GM23248 (cell line): Measurements from ENCODE around the gene INPP5A. TPM values are rescaled to one million over a fixed set of nuclear protein-coding genes. Genes with fewer than 3 reads are reported as not detected.

Source experiments
- DNase-seq: peaks from one replicate; pipeline ENCODE4 v3.0.0-alpha.2; 2015
- H2AFZ ChIP-seq: fragments of 200-600 bp; sonication (generic); 2 replicates; pipeline ENCODE4 v1.6.1; 2016; ENCODE audit warnings: antibody characterized with exemption
- H3F3A ChIP-seq: fragments of 200-600 bp; sonication (generic); 2 replicates; pipeline ENCODE4 v1.6.1; 2016; ENCODE audit warnings: mild to moderate bottlenecking, antibody characterized with exemption, mixed run types; ENCODE audit not compliant: insufficient read depth
- H3K27ac ChIP-seq: fragments of 200-600 bp; sonication (generic); 2 replicates; pipeline ENCODE4 v1.5.1; 2016; ENCODE audit warnings: mild to moderate bottlenecking
- H3K27me3 ChIP-seq: fragments of 200-600 bp; sonication (generic); replicated peaks from 2 replicates; pipeline ENCODE4 v1.6.1; 2016; ENCODE audit warnings: mild to moderate bottlenecking; ENCODE audit not compliant: insufficient read depth
- H3K36me3 ChIP-seq: fragments of 200-600 bp; sonication (generic); 2 replicates; pipeline ENCODE4 v1.6.1; 2016; ENCODE audit warnings: low read depth, mild to moderate bottlenecking
- H3K4me1 ChIP-seq: fragments of 200-600 bp; sonication (generic); 2 replicates; pipeline ENCODE4 v1.6.1; 2016; ENCODE audit warnings: mild to moderate bottlenecking; ENCODE audit not compliant: insufficient read depth
- H3K4me2 ChIP-seq: fragments of 200-600 bp; sonication (generic); one replicate; pipeline ENCODE4 v1.6.1; 2016; ENCODE audit warnings: mild to moderate bottlenecking; ENCODE audit not compliant: unreplicated experiment
- H3K4me3 ChIP-seq: fragments of 200-600 bp; sonication (generic); 2 replicates; pipeline ENCODE4 v1.5.1; 2016; ENCODE audit warnings: mild to moderate bottlenecking
- H3K79me2 ChIP-seq: fragments of 200-600 bp; sonication (generic); 2 replicates; pipeline ENCODE4 v1.6.1; 2016; ENCODE audit warnings: mild to moderate bottlenecking; ENCODE audit not compliant: insufficient read depth
- H3K9ac ChIP-seq: fragments of 200-600 bp; sonication (generic); 2 replicates; pipeline ENCODE4 v1.6.1; 2016; ENCODE audit warnings: mild to moderate bottlenecking
- H3K9me2 ChIP-seq: fragments of 200-600 bp; sonication (generic); 2 replicates; pipeline ENCODE4 v1.6.1; 2016; ENCODE audit warnings: mixed run types, mild to moderate bottlenecking, moderate library complexity; ENCODE audit not compliant: insufficient read depth
- H3K9me3 ChIP-seq: fragments of 200-600 bp; sonication (generic); one replicate; pipeline ENCODE4 v1.6.1; 2017; ENCODE audit warnings: low read depth
- H4K20me1 ChIP-seq: fragments of 200-600 bp; sonication (generic); 2 replicates; pipeline ENCODE4 v1.6.0; 2016; ENCODE audit not compliant: insufficient read depth
- EZH2 ChIP-seq: fragments of 200-600 bp; sonication (generic); IDR thresholded peaks from 2 replicates; pipeline ENCODE4 v1.6.1; 2018; ENCODE audit warnings: antibody characterized with exemption, mild to moderate bottlenecking; ENCODE audit not compliant: insufficient read depth, poor library complexity, severe bottlenecking
- EZH2phosphoT487 ChIP-seq: fragments of 200-600 bp; sonication (generic); IDR thresholded peaks from 2 replicates; pipeline ENCODE4 v1.6.1; 2018; ENCODE audit warnings: antibody characterized with exemption, moderate library complexity, mild to moderate bottlenecking, low read depth; ENCODE audit not compliant: insufficient read depth
- WGBS, 2 experiments: methylation state at CpG; one replicate each; pipeline ENCODE4 v1.1.6; 2015 to 2017; ENCODE audit warnings: low lambda C conversion rate in 2 of 2, low coverage in 1 of 2; ENCODE audit errors: missing lambda C conversion rate in 2 of 2; 5-methylcytosine and 5-hydroxymethylcytosine counted together
- in situ Hi-C: fragments of 300-500 bp; cut with MboI; formaldehyde crosslinking; loops from 2 replicates; pipeline ENCODE4 v1.15.0; 2020
- polyA plus RNA-seq: library from polyadenylated mRNA; unstranded; fragments of >200 nt; fragmentation: Nextera tagmentation; extraction: Ambion mirVana; gene quantifications from 2 replicates; pipeline ENCODE4 v1.2.1, GENCODE V29; 2016
- total RNA-seq: library from RNA; depleted of rRNA; stranded (reverse); fragments of >200 nt; shearing (Covaris generic); gene quantifications from 2 replicates; pipeline ENCODE4 v1.2.3, GENCODE V29; 2014

INPP5A gene
- total and polyA plus RNA-seq, 2 experiments from 2014 or later = 2.3 to 35.2 TPM

DNA sequence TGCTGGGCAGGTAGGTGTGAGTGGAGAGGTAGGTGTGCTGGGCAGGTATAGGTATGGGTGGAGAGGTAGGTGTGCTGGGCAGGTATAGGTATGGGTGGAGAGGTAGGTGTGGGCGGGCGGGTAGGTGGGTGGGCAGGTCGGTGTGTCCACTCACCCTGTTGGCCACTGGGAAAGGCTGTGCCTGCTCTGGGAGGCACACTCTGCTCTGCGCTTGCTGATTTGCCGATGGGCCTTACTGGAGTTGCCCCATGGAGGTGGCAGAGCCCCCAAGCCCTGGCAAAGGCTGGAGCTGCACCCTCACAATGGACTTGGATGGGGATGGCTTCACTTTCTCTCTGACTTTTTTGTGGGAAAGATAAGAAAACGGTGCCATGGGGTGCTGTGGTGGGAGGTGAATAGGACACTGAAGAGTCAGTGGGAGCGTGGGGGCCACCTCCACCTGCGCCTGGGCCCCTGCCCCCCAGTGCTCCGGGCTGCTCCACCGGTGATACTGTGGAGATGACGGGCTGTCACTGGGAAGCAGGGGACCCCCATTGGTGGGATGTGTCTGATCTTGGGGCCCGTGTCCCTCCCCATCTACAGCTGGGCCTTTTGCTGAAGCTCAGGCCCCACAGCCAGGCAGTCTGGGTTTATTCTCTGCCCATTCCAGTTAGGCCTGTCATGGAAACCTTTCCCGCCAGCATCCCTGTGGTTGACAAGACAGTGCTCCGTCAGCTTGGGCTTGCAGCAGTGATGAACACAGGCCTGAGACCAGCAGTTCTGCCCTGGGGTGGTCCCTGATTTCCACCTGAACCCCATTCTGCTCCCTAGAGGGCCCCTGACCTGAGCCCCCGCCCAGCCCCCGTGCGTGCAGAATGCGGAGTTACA, 173.4 kb downstream of the INPP5A start:
- in situ Hi-C loops = no loop called here
- no peaks in the 10 kb centered on the region for H3K9me2 ChIP-seq
- H3K27ac ChIP-seq = no peak overlapping the region
- no peaks in the 10 kb centered on the region for H3K4me1 ChIP-seq
- no peak overlapping the region for H2AFZ ChIP-seq
- 94 to 95% methylated on average over 15 to 18 of the region's 18 CpGs for WGBS, 2 experiments
- no peak overlapping the region for H3K9ac ChIP-seq
- H3K9me3 ChIP-seq = peaks cover 5% of the 10 kb centered on the region
- no peaks in the 10 kb centered on the region for H3F3A ChIP-seq
- H4K20me1 ChIP-seq = no peaks in the 10 kb centered on the region
- peaks cover 6% of the 10 kb centered on the region for H3K36me3 ChIP-seq
- H3K27me3 ChIP-seq = no peaks in the 10 kb centered on the region
- TF ChIP-seq EZH2phosphoT487 = no peak
- TF ChIP-seq EZH2 = no peak
- H3K79me2 ChIP-seq = no peaks in the 10 kb centered on the region
- no peak overlapping the region for H3K4me2 ChIP-seq
- DNase-seq = no peak
- H3K4me3 ChIP-seq = no peak overlapping the region

DNA sequence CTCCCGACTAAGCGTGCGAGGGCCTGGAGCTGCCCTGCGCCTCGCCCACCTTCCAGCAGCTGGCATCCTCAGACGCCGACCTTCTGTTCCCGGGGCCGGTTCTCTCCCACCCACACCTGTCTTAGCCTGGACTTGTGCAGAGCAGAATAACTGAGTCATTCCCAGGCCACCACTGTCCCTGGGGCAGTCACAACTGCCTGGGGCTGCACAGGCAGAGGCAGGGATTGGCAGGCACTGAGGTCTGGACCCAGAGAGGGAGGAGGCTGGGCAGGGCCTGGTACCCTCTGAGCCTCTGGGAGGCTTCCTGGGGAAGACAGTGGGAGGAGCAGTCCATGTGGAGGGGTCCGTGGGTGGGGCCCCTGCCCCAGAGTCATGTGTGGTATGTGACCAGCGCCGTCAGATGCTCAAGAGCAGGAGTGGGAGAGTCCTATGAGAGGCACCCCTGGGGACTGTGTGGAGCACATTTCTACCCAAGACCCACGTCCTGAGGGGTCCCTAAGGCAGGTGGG, 174.1 kb downstream of the INPP5A start:
- no peak for TF ChIP-seq EZH2
- no peak for TF ChIP-seq EZH2phosphoT487
- Histone ChIP-seq H3K9ac (no peak overlapping the region), H3K4me2 (no peak overlapping the region), H3K27ac (no peak overlapping the region), H3K4me3 (no peak overlapping the region), H3K79me2 (no peaks in the 10 kb centered on the region), H3K9me3 (no peaks in the 10 kb centered on the region), H3K9me2 (no peaks in the 10 kb centered on the region), H3F3A (no peaks in the 10 kb centered on the region), H3K36me3 (no peaks in the 10 kb centered on the region), H2AFZ (no peak overlapping the region), H3K27me3 (no peaks in the 10 kb centered on the region), H4K20me1 (no peaks in the 10 kb centered on the region), H3K4me1 (no peaks in the 10 kb centered on the region)
- in situ Hi-C loops = no loop called here
- 88 to 90% methylated on average over 11 to 13 of the region's 13 CpGs for WGBS, 2 experiments
- no peak for DNase-seq

DNA sequence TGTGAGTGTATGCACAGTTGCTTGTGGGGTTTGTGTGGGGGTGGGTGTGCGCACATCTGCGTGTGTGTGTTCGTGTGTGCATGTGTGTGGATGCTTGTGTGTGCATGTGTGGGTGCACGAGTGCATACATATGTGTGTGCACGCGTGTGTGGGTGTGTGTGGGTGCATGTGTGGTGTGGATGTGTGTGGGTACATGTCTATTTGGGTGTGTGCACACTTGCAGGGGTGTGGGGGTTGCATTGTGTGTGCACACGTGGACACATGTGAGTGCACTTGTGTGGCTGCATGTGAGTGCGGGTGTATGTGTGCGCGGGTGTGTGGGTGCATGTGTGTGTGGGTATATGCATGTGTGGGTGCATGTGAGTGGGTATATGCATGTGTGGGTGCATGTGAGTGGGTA, 174.7 kb downstream of the INPP5A start:
- no peaks in the 10 kb centered on the region for H3K9me3 ChIP-seq
- H2AFZ ChIP-seq = no peak overlapping the region
- in situ Hi-C loops = no loop called here
- no peak for DNase-seq
- H4K20me1 ChIP-seq = no peaks in the 10 kb centered on the region
- no peak overlapping the region for H3K9ac ChIP-seq
- TF ChIP-seq EZH2 (no peak), EZH2phosphoT487 (no peak)
- H3F3A ChIP-seq = no peaks in the 10 kb centered on the region
- WGBS, 2 experiments = 94 to 95% methylated on average over 10 of the region's 10 CpGs
- no peaks in the 10 kb centered on the region for H3K36me3 ChIP-seq
- H3K4me1 ChIP-seq = no peaks in the 10 kb centered on the region
- no peak overlapping the region for H3K4me3 ChIP-seq
- H3K9me2 ChIP-seq = no peaks in the 10 kb centered on the region
- no peaks in the 10 kb centered on the region for H3K27me3 ChIP-seq
- H3K4me2 ChIP-seq = no peak overlapping the region
- no peak overlapping the region for H3K27ac ChIP-seq
- H3K79me2 ChIP-seq = no peaks in the 10 kb centered on the region

DNA sequence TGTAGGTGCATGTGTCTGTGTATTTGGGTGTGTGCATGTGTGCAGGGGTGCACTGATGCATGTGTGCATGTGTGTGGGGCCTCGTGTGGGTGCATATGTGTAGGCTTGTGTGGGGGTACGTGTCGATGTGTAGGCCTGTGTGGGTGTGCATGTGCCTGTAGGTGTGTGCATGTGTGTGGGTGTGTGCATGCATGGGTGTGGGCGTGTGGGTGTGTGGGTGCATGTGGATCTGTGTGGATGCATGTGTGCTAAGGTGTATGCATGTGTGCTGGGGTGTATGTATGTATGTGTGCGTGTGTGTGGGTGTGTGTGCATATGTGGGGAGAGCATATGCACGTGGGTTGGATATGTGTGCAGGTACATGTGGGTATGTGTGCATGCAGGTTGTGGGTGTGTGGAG, 175.2 kb downstream of the INPP5A start:
- Histone ChIP-seq H2AFZ (no peak overlapping the region), H3K4me1 (no peaks in the 10 kb centered on the region), H3F3A (no peaks in the 10 kb centered on the region), H3K9ac (no peak overlapping the region), H3K79me2 (no peaks in the 10 kb centered on the region), H3K36me3 (no peaks in the 10 kb centered on the region), H3K27ac (no peak overlapping the region), H3K4me2 (no peak overlapping the region), H4K20me1 (no peaks in the 10 kb centered on the region), H3K9me2 (no peaks in the 10 kb centered on the region), H3K4me3 (no peak overlapping the region), H3K9me3 (no peaks in the 10 kb centered on the region), H3K27me3 (no peaks in the 10 kb centered on the region)
- 90 to 92% methylated on average over 6 of the region's 6 CpGs for WGBS, 2 experiments
- TF ChIP-seq EZH2phosphoT487 = no peak
- TF ChIP-seq EZH2 = no peak
- DNase-seq = no peak
- in situ Hi-C loops = no loop called here
